ENCODE results near the gene RBMS1. TPM values are rescaled to one million over a fixed set of nuclear protein-coding genes. Genes with fewer than 3 reads are reported as not detected.

The RBMS1 gene
- total RNA-seq, 1 donor: 170 TPM

DNA sequence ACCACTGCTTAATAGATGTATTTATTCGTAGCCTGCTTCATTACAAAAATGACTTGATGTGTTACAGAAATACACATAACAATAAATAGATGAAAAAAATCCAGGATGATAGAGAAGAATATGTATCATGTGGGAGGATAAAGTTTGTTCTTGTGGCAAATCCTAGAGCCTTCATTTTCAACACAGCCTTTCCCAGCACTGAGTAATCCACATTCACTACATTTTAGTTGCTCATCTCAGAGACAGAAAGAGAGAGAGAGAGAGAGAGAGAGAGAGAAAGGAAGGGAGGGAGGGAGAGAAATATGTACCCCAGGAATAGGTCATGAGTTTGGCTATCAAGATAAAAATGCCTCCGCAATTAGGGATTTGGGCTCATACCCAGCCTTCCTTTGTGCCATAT lies 144.3 kb downstream of the RBMS1 start:
- H3K4me3 ChIP-seq (ENCODE audit: low read depth, low read length): no peak overlapping the region
- DNase-seq (ENCODE audit: low read depth): no peak

DNA sequence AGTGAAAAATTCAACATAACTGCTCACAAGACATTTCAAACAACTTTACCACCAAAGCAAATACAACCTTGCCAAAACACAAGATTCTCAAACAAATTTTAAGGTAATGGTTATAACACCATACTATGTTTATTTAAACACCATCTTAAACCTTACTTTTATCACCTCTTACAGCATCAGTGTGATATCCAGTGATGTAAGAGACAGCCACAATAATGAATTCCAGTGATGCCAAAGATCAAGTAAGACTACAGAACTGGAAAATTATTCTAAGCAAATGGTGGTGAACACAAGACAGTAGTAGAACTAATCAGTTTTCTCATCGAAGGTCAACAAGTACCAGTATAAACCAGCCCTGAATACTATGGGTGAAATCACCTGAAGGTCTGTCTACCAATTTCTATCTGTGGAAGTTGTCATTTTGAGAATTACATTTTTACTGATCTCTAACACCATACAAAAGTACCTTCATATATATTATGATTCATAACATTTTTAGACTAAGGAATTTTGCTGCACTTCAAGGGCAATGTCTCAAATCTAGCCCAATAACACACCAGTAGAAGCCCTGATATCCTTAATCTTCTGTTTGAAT lies 146.2 kb downstream of the RBMS1 start:
- TF ChIP-seq, protein P1, sequence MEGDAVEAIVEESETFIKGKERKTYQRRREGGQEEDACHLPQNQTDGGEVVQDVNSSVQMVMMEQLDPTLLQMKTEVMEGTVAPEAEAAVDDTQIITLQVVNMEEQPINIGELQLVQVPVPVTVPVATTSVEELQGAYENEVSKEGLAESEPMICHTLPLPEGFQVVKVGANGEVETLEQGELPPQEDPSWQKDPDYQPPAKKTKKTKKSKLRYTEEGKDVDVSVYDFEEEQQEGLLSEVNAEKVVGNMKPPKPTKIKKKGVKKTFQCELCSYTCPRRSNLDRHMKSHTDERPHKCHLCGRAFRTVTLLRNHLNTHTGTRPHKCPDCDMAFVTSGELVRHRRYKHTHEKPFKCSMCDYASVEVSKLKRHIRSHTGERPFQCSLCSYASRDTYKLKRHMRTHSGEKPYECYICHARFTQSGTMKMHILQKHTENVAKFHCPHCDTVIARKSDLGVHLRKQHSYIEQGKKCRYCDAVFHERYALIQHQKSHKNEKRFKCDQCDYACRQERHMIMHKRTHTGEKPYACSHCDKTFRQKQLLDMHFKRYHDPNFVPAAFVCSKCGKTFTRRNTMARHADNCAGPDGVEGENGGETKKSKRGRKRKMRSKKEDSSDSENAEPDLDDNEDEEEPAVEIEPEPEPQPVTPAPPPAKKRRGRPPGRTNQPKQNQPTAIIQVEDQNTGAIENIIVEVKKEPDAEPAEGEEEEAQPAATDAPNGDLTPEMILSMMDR (IDR thresholded peaks at IDR 0.05; ENCODE audit: insufficient read depth, low read length): no peak
- peak; percentile 58 for DNase-seq (ENCODE audit: low read depth)

More for the DNA sequence above, 144.3 kb downstream of the RBMS1 start:
- TF ChIP-seq, protein P1 (IDR thresholded peaks at IDR 0.05; ENCODE audit: insufficient read depth, low read length): no peak

DNA sequence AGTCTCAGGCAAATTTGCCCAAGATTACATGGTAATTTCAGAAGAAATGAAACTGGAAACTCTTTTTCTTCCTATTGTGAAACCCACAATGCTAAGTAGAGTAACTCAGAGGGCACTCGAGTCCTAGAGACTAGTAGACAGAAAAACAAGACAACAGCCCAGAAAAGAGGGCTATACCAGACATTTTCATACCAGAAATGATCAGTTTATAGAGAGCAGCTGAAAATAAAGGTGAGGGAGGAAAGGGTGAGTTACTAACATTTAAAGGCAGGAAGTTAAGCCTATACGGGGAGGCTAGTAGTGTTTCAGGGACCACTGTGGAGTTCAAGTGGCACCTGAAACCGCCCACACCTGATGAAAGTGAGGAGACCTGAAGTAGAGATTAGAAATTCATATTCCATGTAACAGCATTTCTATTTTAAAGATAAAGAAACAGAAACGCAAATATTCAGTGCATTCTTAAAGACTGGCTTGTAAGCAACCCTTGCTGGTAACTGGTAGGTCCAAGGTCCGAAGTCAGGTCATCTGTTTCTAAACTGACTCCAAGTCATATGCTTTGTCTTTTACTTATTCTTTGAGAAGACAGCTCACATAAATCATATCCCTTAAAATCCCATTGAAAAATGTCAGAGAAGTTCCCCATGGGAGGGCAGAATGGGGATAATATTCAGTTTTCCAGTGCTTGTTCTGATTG lies 148.4 kb downstream of the RBMS1 start:
- H3K4me3 ChIP-seq (ENCODE audit: low read depth, low read length): no peak overlapping the region
- DNase-seq (ENCODE audit: low read depth): no peak
- TF ChIP-seq, protein P1 (IDR thresholded peaks at IDR 0.05; ENCODE audit: insufficient read depth, low read length): no peak

More for the DNA sequence above, 146.2 kb downstream of the RBMS1 start:
- no peak overlapping the region for H3K4me3 ChIP-seq (ENCODE audit: low read depth, low read length)

DNA sequence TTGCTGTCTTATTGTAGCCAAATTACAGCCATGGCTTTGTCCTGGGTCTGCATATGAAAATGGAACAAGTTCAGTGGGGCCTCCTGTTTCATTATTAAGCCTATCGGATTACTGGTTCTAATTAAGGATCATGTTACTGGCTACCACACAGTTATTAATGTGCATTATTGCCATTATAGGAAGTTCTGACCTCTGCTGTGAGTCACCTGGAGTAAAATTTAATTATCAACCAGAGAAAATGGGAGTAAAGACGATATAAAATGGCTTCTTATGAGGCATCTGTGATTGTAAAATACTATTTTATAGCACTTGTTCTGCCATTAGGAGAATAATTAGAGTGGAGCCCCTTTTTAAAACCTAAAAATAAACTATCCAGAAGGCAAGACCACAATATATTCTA lies 150.2 kb downstream of the RBMS1 start:
- no peak overlapping the region for H3K4me3 ChIP-seq (ENCODE audit: low read depth, low read length)
- no peak for DNase-seq (ENCODE audit: low read depth)
- TF ChIP-seq, protein P1 (IDR thresholded peaks at IDR 0.05; ENCODE audit: insufficient read depth, low read length): no peak

DNA sequence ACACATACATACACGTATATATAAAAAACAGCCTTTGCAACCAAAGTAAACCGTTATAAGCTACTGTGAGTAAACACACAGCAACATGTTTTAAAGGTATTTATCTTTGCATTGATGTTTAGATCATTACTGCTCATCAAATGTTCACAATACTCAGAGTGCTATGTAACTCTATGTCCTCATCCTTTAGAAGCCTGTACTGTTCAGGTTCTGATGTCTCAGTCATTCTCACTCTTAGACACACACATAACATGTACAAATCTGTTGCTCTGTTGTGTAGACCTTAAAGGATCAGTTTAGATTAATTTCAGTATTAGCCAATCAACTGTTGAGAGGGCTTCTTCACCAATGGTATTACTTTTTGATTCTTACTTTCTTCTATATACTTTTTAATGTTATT lies 153.9 kb downstream of the RBMS1 start:
- H3K4me3 ChIP-seq (ENCODE audit: low read depth, low read length): no peak overlapping the region
- DNase-seq (ENCODE audit: low read depth): no peak
- TF ChIP-seq, protein P1 (IDR thresholded peaks at IDR 0.05; ENCODE audit: insufficient read depth, low read length): no peak

DNA sequence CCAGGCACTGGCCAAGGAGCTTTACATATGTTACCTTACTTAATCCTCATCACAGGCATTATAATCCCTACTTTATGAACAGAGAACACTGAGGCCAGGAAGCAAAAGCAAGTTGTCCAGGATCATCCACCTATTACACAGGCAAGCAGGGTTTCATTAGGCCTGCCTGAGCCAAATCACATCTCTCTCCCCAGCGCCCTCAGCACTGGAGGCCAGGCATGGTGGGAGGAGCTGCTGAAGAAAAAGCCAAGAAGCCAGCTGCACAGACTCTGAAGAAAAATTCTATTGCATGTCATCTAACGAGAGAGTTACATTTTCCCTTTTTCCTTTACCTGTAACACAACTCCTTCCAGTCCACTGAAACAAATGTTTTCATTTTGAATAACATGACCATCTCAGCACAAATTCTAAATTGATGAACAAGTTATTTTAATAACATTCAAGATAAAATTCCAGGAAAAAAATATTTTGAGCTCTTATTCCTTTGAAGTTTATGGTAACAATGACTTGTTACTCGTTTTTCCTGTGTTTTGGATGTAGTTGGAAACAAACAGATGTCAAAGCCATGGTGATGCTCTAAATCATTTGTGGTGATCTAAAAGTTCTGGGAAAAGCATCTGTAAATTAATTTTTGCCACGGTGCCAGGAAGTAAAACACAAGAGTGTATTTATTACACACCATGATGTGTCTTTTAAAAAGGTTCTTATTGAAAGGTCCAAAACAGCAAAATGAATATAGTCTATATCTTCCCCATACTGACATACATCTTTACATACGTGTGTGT lies 154.5 kb downstream of the RBMS1 start:
- H3K4me3 ChIP-seq (ENCODE audit: low read depth, low read length): no peak overlapping the region
- TF ChIP-seq, protein P1 (IDR thresholded peaks at IDR 0.05; ENCODE audit: insufficient read depth, low read length): no peak
- peak; percentile 67 for DNase-seq (ENCODE audit: low read depth)

All from fibroblast of the aortic adventitia (primary cell).